Kidney (tissue), 14 donors: ENCODE measurements around the gene FCAMR. TPM values are rescaled to one million over a fixed set of nuclear protein-coding genes. Genes with fewer than 3 reads are reported as not detected.
A peak's percentile ranks its signal among the peaks of the same experiment; 100 is the strongest.

ENCODE experiments used
- DNase-seq, 5 donors: peaks; one replicate each; pipeline ENCODE4 v3.0.0-alpha.2; 2013 to 2020
- FAIRE-seq: peaks from 2 replicates; lab custom pipeline; 2012; peaks lifted over from hg19 to GRCh38; lab: Jason Lieb, UNC
- H3K27ac ChIP-seq, 2 donors: one replicate each; pipeline ENCODE4 v1.7.0; 2013; ENCODE audit warnings: low read depth in 2 of 2, low read length in 2 of 2, inconsistent platforms in 1 of 2
- H3K27me3 ChIP-seq: one replicate; pipeline ENCODE4 v1.7.1; 2013; ENCODE audit warnings: low read length, inconsistent platforms; ENCODE audit not compliant: control insufficient read depth, insufficient read depth
- H3K36me3 ChIP-seq, 3 donors: one replicate each; pipeline versions ENCODE4 v1.7.0 to v1.7.1; 2013; ENCODE audit warnings: low read length in 3 of 3, control low read depth in 1 of 3, inconsistent platforms in 1 of 3; ENCODE audit not compliant: insufficient read depth in 3 of 3, control insufficient read depth in 2 of 3
- H3K4me1 ChIP-seq, 3 donors: one replicate each; pipeline versions ENCODE4 v1.7.0 to v1.7.1; 2013; ENCODE audit warnings: low read length in 3 of 3, inconsistent platforms in 1 of 3, low read depth in 1 of 3; ENCODE audit not compliant: control insufficient read depth in 2 of 3, insufficient read depth in 2 of 3
- H3K4me3 ChIP-seq, 3 donors: one replicate each; pipeline versions ENCODE4 v1.7.0 to v1.8.1; 2013; ENCODE audit warnings: low read length in 3 of 3, control low read depth in 1 of 3, inconsistent platforms in 1 of 3
- H3K9ac ChIP-seq, 3 donors: one replicate each; pipeline versions ENCODE4 v1.7.0 to v1.7.1; 2013; ENCODE audit warnings: low read length in 3 of 3, control low read depth in 1 of 3, inconsistent platforms in 1 of 3
- H3K9me3 ChIP-seq, 3 donors: one replicate each; pipeline versions ENCODE4 v1.7.0 to v1.7.1; 2013; ENCODE audit warnings: low read length in 3 of 3, control low read depth in 1 of 3, inconsistent platforms in 1 of 3; ENCODE audit not compliant: control insufficient read depth in 2 of 3, insufficient read depth in 1 of 3
- CTCF ChIP-seq: IDR thresholded peaks from 3 replicates; pipeline ENCODE4 v1.5.1; 2012; ENCODE audit warnings: mild to moderate bottlenecking, moderate library complexity, borderline replicate concordance; ENCODE audit not compliant: insufficient read depth; ENCODE audit errors: extremely low read depth
- intact Hi-C: fragments of 100-400 bp; cut with DNase I; formaldehyde crosslinking; loops from one replicate; pipeline ENCODE4 v1.11.1; 2022
- polyA plus RNA-seq: library from polyadenylated mRNA; stranded (reverse); fragments of 350-450 nt; fragmentation: Illumina TruSeq; extraction: RNeasy Lipid Tissue Mini Kit (QIAGEN cat#74804); gene quantifications from one replicate; pipeline ENCODE4 v1.2.3, GENCODE V29; 2014; ENCODE audit warnings: low read depth, low replicate concordance; ENCODE audit not compliant: insufficient read depth
- total RNA-seq: library from RNA; stranded (reverse); fragmentation: NEBNext Ultra II Directional; extraction: Animal tissue kit (Norgen Biotek cat#: 25700); gene quantifications from one replicate; pipeline ENCODE4 v1.2.1, GENCODE V29; 2021
- donor health status: control.
- donor health status: control.
- donor health status: control.
- donor health status: control.
- donor health status: control.
- donor health status: DM: yes; HTN: yes; CAD: no.
- donor health status: Normal renal cell carcinoma (clear cell type).

FCAMR gene
- total and polyA plus RNA-seq, 2 donors from 2014 or later = 1.8 to 34.6 TPM

DNA sequence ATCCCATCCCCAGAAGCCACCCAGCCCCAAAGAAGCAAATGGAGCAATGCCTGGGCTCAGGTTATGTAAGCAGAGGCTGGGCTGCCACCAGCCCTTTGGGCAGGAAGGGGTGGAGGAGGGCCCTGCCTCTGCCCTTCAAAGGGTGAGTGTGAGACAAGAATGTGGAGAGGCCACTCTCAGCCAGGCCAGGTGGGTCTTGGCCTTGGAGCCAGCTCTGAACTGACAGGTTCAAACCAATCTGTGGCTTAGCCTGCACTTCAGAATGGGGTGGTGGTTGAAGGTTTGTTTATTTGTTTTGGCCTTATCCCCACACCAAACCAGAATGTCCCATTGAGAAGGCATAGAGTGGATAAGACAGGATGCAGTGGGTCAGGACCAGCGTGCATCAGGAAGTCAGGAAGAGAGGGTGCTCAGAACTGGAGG lies 32.5 kb upstream of the FCAMR start:
- H3K9me3 ChIP-seq = no peaks in the 10 kb centered on the region
- no peak for TF ChIP-seq CTCF
- no peaks in the 10 kb centered on the region for H3K36me3 ChIP-seq
- FAIRE-seq = no peak
- peaks cover 0 to 25% (median 11%) of the 10 kb centered on the region in 3 donors for H3K4me1 ChIP-seq
- intact Hi-C loops = no loop called here
- no peak overlapping the region for H3K4me3 ChIP-seq
- H3K9ac ChIP-seq = no peak overlapping the region
- no peak for DNase-seq
- H3K27me3 ChIP-seq = no peaks in the 10 kb centered on the region
- H3K27ac ChIP-seq = peak overlapping the region in 1 of 2 donors; percentile 23

DNA sequence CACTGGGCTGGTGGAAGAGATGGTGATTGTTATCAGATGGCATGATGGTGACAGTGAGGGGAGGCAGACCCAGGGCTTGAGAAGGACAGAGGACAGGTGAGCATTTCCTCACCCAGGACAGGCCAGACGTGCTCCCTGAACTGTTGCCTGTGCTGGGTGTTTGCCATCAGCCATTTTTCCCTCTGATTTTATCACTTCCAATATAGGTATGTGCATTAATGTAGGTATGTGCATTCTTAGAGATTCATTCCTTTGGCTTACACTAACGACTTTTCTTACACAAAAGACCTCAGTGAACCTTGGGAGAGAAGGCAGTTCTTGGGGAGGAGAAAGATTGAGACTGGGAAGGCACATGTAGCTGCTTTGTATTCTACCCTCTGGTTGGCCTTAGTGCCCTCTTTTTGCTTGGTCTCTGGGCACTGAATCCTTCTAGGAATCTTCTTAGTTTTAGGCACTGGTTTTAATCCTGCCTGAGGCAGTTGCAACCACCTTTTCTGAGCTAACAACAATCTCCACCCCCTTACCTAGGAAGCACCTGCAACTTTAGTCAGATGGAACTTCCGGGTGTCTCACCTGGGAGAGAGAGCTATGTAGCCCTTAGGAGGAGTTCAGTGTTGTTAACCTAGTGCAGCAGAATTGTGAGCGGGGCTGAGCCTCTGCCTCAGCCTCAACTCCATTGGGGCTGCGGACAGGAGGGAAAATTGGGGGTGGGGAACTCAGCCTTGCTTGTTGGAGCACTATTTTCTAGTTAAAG lies 31.4 kb upstream of the FCAMR start:
- H3K27ac ChIP-seq = no peak overlapping the region
- intact Hi-C loops = no loop called here

GRCh38 chr1:207000651-207001291 lies 30.5 kb upstream of the FCAMR start:
- Histone ChIP-seq H3K4me1 (peaks cover 0 to 19% (median 10%) of the 10 kb centered on the region in 3 donors), H3K9me3 (no peaks in the 10 kb centered on the region), H3K27ac (no peak overlapping the region), H3K9ac (no peak overlapping the region), H3K36me3 (no peaks in the 10 kb centered on the region), H3K27me3 (no peaks in the 10 kb centered on the region), H3K4me3 (no peak overlapping the region)
- DNase-seq (no peak), FAIRE-seq (no peak)
- TF ChIP-seq CTCF = no peak
- intact Hi-C loops = no loop called here

More for the DNA sequence above, 31.4 kb upstream of the FCAMR start:
- Histone ChIP-seq H3K4me1 (peaks cover 0 to 25% (median 11%) of the 10 kb centered on the region in 3 donors), H3K9ac (no peak overlapping the region), H3K36me3 (no peaks in the 10 kb centered on the region), H3K4me3 (no peak overlapping the region), H3K9me3 (no peaks in the 10 kb centered on the region), H3K27me3 (no peaks in the 10 kb centered on the region)
- FAIRE-seq (no peak), DNase-seq (no peak)
- no peak for TF ChIP-seq CTCF
